Liver (tissue), 9 donors: ENCODE results near the gene SLC31A1. TPM values are rescaled to one million over a fixed set of nuclear protein-coding genes. Genes with fewer than 3 reads are reported as not detected.

Experiments used
- DNase-seq: peaks from one replicate; pipeline ENCODE4 v3.0.0-alpha.2; 2017; ENCODE audit warnings: low spot score
- H3K27ac ChIP-seq, 2 donors: one replicate each; pipeline ENCODE4 v1.7.0; 2013; ENCODE audit warnings: inconsistent platforms in 2 of 2, low read length in 2 of 2, control low read depth in 1 of 2, low read depth in 1 of 2, mild to moderate bottlenecking in 1 of 2
- H3K27me3 ChIP-seq, 4 donors: one replicate each; pipeline versions ENCODE4 v1.6.1 to v1.7.0; 2013; ENCODE audit warnings: low read length in 3 of 4, inconsistent platforms in 1 of 4, mild to moderate bottlenecking in 1 of 4, moderate library complexity in 1 of 4; ENCODE audit not compliant: control insufficient read depth in 4 of 4, insufficient read depth in 4 of 4
- H3K36me3 ChIP-seq, 4 donors: one replicate each; pipeline versions ENCODE4 v1.6.1 to v1.7.0; 2013; ENCODE audit warnings: low read length in 3 of 4, mild to moderate bottlenecking in 3 of 4, low read depth in 1 of 4, moderate library complexity in 1 of 4; ENCODE audit not compliant: control insufficient read depth in 4 of 4, insufficient read depth in 3 of 4
- H3K4me1 ChIP-seq, 4 donors: one replicate each; pipeline versions ENCODE4 v1.6.1 to v1.7.0; 2013; ENCODE audit warnings: low read length in 3 of 4, mild to moderate bottlenecking in 3 of 4, moderate library complexity in 1 of 4; ENCODE audit not compliant: control insufficient read depth in 4 of 4, insufficient read depth in 4 of 4
- H3K4me3 ChIP-seq, 3 donors: one replicate each; pipeline versions ENCODE4 v1.6.1 to v1.7.0; 2013; ENCODE audit warnings: low read length in 3 of 3, control low read depth in 1 of 3, low read depth in 1 of 3, mild to moderate bottlenecking in 1 of 3
- H3K9ac ChIP-seq, 2 donors: one replicate each; pipeline ENCODE4 v1.7.0; 2013; ENCODE audit warnings: low read length in 2 of 2, mild to moderate bottlenecking in 2 of 2, moderate library complexity in 2 of 2, control low read depth in 1 of 2, low read depth in 1 of 2
- H3K9me3 ChIP-seq, 4 donors: one replicate each; pipeline versions ENCODE4 v1.6.1 to v1.7.0; 2013; ENCODE audit warnings: low read length in 3 of 4; ENCODE audit not compliant: control insufficient read depth in 4 of 4
- EGR1 ChIP-seq, 2 donors: IDR thresholded peaks; 2 replicates each; pipeline ENCODE4 v1.6.1; 2016 to 2018; ENCODE audit warnings: antibody characterized with exemption in 2 of 2, low read depth in 2 of 2
- FOXA1 ChIP-seq: IDR thresholded peaks from 2 replicates; pipeline ENCODE4 v1.6.1; 2016; ENCODE audit warnings: antibody characterized with exemption
- FOXA2 ChIP-seq: IDR thresholded peaks from 2 replicates; pipeline ENCODE4 v1.6.1; 2016; ENCODE audit warnings: antibody characterized with exemption
- GABPA ChIP-seq, 2 donors: IDR thresholded peaks in 1 of 2; conservative IDR thresholded peaks in 1 of 2; 2 replicates each; pipeline ENCODE4 v1.6.1; 2016; ENCODE audit warnings: antibody characterized with exemption in 2 of 2, mild to moderate bottlenecking in 1 of 2, moderate library complexity in 1 of 2
- HNF4A ChIP-seq, 2 donors: conservative IDR thresholded peaks; 2 replicates each; pipeline ENCODE4 v1.6.1; 2016; ENCODE audit warnings: antibody characterized with exemption in 2 of 2, mild to moderate bottlenecking in 2 of 2
- HNF4G ChIP-seq: IDR thresholded peaks from 2 replicates; pipeline ENCODE4 v1.6.1; 2016; ENCODE audit warnings: antibody characterized with exemption
- JUND ChIP-seq, 2 donors: IDR thresholded peaks; 2 replicates each; pipeline ENCODE4 v1.6.1; 2016; ENCODE audit warnings: antibody characterized with exemption in 2 of 2
- NR2F2 ChIP-seq: IDR thresholded peaks from 2 replicates; pipeline ENCODE4 v1.6.1; 2016; ENCODE audit warnings: antibody characterized with exemption
- RAD21 ChIP-seq, 2 donors: IDR thresholded peaks; 2 replicates each; pipeline ENCODE4 v1.6.1; 2016; ENCODE audit warnings: antibody characterized with exemption in 2 of 2, mild to moderate bottlenecking in 2 of 2
- RXRA ChIP-seq, 2 donors: IDR thresholded peaks; 2 replicates each; pipeline ENCODE4 v1.6.1; 2017 to 2018; ENCODE audit warnings: antibody characterized with exemption in 2 of 2, mild to moderate bottlenecking in 1 of 2
- SP1 ChIP-seq: IDR thresholded peaks from 2 replicates; pipeline ENCODE4 v1.6.1; 2018; ENCODE audit warnings: antibody characterized with exemption, mild to moderate bottlenecking
- TAF1 ChIP-seq: conservative IDR thresholded peaks from 2 replicates; pipeline ENCODE4 v1.6.1; 2016; ENCODE audit warnings: antibody characterized with exemption, mild to moderate bottlenecking
- YY1 ChIP-seq: IDR thresholded peaks from 2 replicates; pipeline ENCODE4 v1.6.1; 2016; ENCODE audit warnings: antibody characterized with exemption, mild to moderate bottlenecking
- WGBS: extraction: QIAGEN DNeasy Blood & Tissue Kit; methylation state at CpG from one replicate; pipeline ENCODE4 v1.1.7; 2013; 5-methylcytosine and 5-hydroxymethylcytosine counted together
- polyA plus RNA-seq, 2 donors: library from polyadenylated mRNA; stranded (reverse) in 1 of 2; unstranded in 1 of 2; fragments of 200-250 nt in 1 of 2; fragments of >200 nt in 1 of 2; fragmentation: Nextera tagmentation in 1 of 2; extraction: Ambion mirVana in 1 of 2; gene quantifications; one replicate each; pipeline versions ENCODE4 v1.2.1 to v1.2.3, GENCODE V29; 2013 to 2015
- total RNA-seq, 2 donors: library from RNA; depleted of rRNA; stranded (reverse); fragments of >200 nt; gene quantifications; one replicate each; pipeline ENCODE4 v1.2.3, GENCODE V29; 2014
- TF ChIP-seq, protein P1 (sequence below): fragments of 150-350 bp; IDR thresholded peaks from 2 replicates; pipeline ENCODE4 v1.5.1; 2017; ENCODE audit warnings: improper control_type of control experiment, low read depth, low read length; ENCODE audit not compliant: missing input control
- TF ChIP-seq, protein P2 (sequence below): IDR thresholded peaks from 2 replicates; pipeline ENCODE4 v1.6.1; 2016; ENCODE audit warnings: antibody characterized with exemption
- TF ChIP-seq, protein P3 (sequence below): IDR thresholded peaks from 2 replicates; pipeline ENCODE4 v1.6.1; 2016; ENCODE audit warnings: antibody characterized with exemption, mild to moderate bottlenecking
- TF ChIP-seq, protein P4 (sequence below): IDR thresholded peaks from 2 replicates; pipeline ENCODE4 v1.6.1; 2016; ENCODE audit warnings: antibody characterized with exemption
- donor health status: healthy.
- donor health status: healthy.
- donor health status: healthy.
- donor health status: healthy.
- donor health status: healthy.

The SLC31A1 gene
- total and polyA plus RNA-seq, 4 donors = 26.6 to 96.2 (median 44.9) TPM

DNA sequence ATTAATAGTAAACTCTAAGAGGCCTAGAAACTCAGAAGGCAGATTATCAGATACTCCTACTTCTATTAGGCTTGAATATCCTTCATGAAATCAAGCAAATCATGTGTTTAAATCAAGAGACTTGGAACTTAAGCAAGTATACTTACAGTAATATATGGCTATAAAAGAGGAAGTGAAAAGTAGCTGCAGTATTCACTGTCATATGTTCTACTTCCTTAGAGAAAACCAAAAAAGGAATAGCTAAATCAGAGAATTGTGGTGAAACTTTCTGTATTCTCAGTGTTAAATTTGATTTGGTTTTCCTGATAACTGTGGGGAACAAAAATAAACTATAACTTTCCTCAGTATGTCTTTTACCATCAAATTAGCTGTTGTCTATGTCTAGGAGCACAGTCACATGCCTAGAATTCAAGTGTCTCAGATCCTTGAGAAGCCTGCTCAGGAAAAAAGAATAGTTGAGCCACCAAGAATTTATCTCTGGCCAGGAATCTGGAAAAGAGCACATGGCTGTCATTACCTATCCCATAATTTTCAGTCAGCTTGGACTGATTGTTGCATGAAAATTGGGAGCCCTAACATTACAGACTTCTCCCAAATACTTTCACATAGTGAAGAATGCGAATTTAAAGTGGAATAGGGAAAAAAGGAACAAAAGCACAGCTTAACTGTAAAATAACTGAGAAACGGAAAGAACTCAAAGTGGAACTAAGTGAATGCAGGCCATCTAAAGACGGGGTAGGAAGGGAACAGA is 2.0 kb upstream of the SLC31A1 start:
- Histone ChIP-seq H3K27ac (peak overlapping the region; percentile 6 to 94), H3K9me3 (no peaks in the 10 kb centered on the region), H3K4me1 (peaks cover 5 to 39% (median 35%) of the 10 kb centered on the region in 4 donors), H3K36me3 (no peaks in the 10 kb centered on the region), H3K27me3 (no peaks in the 10 kb centered on the region), H3K9ac (peak overlapping the region; percentile 25 to 82), H3K4me3 (no peak overlapping the region)
- 76% methylated on average over 3 of the region's 3 CpGs for WGBS
- TF ChIP-seq EGR1 (IDR thresholded peaks at IDR 0.05; ENCODE audit: low read depth in 2 of 2) (no peak), RXRA (IDR thresholded peaks at IDR 0.05) (no peak), GABPA (IDR thresholded peaks at IDR 0.05 in 1 of 2, conservative IDR thresholded peaks at IDR 0.05 in 1 of 2) (no peak), NR2F2 (no peak), YY1 (no peak), HNF4G (no peak), JUND (IDR thresholded peaks at IDR 0.05) (no peak), TAF1 (no peak), SP1 (no peak), FOXA1 (no peak), FOXA2 (no peak), RAD21 (IDR thresholded peaks at IDR 0.05) (no peak), HNF4A (conservative IDR thresholded peaks at IDR 0.05) (no peak)
- TF ChIP-seq, protein P1, sequence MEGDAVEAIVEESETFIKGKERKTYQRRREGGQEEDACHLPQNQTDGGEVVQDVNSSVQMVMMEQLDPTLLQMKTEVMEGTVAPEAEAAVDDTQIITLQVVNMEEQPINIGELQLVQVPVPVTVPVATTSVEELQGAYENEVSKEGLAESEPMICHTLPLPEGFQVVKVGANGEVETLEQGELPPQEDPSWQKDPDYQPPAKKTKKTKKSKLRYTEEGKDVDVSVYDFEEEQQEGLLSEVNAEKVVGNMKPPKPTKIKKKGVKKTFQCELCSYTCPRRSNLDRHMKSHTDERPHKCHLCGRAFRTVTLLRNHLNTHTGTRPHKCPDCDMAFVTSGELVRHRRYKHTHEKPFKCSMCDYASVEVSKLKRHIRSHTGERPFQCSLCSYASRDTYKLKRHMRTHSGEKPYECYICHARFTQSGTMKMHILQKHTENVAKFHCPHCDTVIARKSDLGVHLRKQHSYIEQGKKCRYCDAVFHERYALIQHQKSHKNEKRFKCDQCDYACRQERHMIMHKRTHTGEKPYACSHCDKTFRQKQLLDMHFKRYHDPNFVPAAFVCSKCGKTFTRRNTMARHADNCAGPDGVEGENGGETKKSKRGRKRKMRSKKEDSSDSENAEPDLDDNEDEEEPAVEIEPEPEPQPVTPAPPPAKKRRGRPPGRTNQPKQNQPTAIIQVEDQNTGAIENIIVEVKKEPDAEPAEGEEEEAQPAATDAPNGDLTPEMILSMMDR = no peak
- TF ChIP-seq, protein P2, sequence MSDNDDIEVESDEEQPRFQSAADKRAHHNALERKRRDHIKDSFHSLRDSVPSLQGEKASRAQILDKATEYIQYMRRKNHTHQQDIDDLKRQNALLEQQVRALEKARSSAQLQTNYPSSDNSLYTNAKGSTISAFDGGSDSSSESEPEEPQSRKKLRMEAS = no peak
- TF ChIP-seq, protein P3, sequence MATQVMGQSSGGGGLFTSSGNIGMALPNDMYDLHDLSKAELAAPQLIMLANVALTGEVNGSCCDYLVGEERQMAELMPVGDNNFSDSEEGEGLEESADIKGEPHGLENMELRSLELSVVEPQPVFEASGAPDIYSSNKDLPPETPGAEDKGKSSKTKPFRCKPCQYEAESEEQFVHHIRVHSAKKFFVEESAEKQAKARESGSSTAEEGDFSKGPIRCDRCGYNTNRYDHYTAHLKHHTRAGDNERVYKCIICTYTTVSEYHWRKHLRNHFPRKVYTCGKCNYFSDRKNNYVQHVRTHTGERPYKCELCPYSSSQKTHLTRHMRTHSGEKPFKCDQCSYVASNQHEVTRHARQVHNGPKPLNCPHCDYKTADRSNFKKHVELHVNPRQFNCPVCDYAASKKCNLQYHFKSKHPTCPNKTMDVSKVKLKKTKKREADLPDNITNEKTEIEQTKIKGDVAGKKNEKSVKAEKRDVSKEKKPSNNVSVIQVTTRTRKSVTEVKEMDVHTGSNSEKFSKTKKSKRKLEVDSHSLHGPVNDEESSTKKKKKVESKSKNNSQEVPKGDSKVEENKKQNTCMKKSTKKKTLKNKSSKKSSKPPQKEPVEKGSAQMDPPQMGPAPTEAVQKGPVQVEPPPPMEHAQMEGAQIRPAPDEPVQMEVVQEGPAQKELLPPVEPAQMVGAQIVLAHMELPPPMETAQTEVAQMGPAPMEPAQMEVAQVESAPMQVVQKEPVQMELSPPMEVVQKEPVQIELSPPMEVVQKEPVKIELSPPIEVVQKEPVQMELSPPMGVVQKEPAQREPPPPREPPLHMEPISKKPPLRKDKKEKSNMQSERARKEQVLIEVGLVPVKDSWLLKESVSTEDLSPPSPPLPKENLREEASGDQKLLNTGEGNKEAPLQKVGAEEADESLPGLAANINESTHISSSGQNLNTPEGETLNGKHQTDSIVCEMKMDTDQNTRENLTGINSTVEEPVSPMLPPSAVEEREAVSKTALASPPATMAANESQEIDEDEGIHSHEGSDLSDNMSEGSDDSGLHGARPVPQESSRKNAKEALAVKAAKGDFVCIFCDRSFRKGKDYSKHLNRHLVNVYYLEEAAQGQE = no peak
- TF ChIP-seq, protein P4, sequence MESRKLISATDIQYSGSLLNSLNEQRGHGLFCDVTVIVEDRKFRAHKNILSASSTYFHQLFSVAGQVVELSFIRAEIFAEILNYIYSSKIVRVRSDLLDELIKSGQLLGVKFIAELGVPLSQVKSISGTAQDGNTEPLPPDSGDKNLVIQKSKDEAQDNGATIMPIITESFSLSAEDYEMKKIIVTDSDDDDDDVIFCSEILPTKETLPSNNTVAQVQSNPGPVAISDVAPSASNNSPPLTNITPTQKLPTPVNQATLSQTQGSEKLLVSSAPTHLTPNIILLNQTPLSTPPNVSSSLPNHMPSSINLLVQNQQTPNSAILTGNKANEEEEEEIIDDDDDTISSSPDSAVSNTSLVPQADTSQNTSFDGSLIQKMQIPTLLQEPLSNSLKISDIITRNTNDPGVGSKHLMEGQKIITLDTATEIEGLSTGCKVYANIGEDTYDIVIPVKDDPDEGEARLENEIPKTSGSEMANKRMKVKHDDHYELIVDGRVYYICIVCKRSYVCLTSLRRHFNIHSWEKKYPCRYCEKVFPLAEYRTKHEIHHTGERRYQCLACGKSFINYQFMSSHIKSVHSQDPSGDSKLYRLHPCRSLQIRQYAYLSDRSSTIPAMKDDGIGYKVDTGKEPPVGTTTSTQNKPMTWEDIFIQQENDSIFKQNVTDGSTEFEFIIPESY = no peak
- no peak for DNase-seq
